Cardiac muscle cell (in vitro differentiated cells and primary cell): ENCODE measurements around the gene USP4. TPM values are rescaled to one million over a fixed set of nuclear protein-coding genes. Genes with fewer than 3 reads are reported as not detected.
"Not testable (repeated sequence)": the region's sequence is repeated elsewhere in the genome, so short reads cannot be mapped to it uniquely, and the experiment has no call there.

Source experiments
- DNase-seq, 2 donors: peaks; one replicate each; pipeline versions ENCODE4 v3.0.0 to v3.0.0-alpha.2; 2010 to 2017; ENCODE audit warnings: low read depth in 1 of 2, low spot score in 1 of 2
- H3K27ac ChIP-seq: fragments of 200-600 bp; sonication (generic); 2 replicates; pipeline ENCODE4 v1.5.1; 2016
- H3K27me3 ChIP-seq: fragments of 200-600 bp; sonication (generic); 2 replicates; pipeline ENCODE4 v1.6.0; 2016; ENCODE audit warnings: control low read depth
- H3K36me3 ChIP-seq: fragments of 200-600 bp; sonication (generic); 2 replicates; pipeline ENCODE4 v1.5.1; 2016; ENCODE audit warnings: control low read depth
- H3K4me1 ChIP-seq: fragments of 200-600 bp; sonication (generic); 2 replicates; pipeline ENCODE4 v1.8.1; 2017; ENCODE audit warnings: low read depth, mild to moderate bottlenecking, mixed run types
- H3K4me3 ChIP-seq: fragments of 200-600 bp; sonication (generic); 2 replicates; pipeline ENCODE4 v1.5.1; 2016; ENCODE audit warnings: mild to moderate bottlenecking
- H3K9me3 ChIP-seq: fragments of 200-600 bp; sonication (generic); 2 replicates; pipeline ENCODE4 v1.5.1; 2017; ENCODE audit warnings: low read depth, mild to moderate bottlenecking, control low read depth
- CTCF ChIP-seq: IDR thresholded peaks from 2 replicates; pipeline ENCODE4 v1.5.1; 2012; ENCODE audit warnings: low read depth, mild to moderate bottlenecking, low read length
- polyA plus RNA-seq: library from polyadenylated mRNA; unstranded; fragments of >200 nt; fragmentation: Nextera tagmentation; extraction: Ambion mirVana; gene quantifications from 2 replicates; pipeline ENCODE4 v1.2.1, GENCODE V29; 2016
- total RNA-seq: library from RNA; depleted of rRNA; stranded (reverse); fragments of >200 nt; gene quantifications from 2 replicates; pipeline ENCODE4 v1.2.3, GENCODE V29; 2016

USP4 gene
- total and polyA plus RNA-seq, 2 experiments from 2014 or later, result 22.7 to 30.1 TPM

DNA sequence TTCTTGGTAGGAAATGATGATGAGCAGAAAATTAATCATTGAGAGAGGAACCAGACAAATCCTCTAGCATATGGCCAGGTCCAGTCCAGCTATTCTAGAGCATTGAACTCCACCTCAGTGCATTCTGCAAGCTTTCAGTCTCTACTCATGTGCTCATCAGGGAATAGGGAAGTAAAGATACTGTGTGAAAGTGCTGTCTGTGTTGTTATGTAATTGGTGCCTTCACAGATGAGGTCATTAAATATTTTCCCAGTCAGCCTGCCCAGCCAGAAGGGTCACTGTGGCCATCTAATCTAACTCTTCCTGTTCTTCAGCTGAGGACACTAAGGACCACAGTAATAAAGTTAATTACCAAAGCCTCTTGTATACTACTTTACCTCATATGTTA, 91.0 kb downstream of the USP4 start:
- no peak for TF ChIP-seq CTCF
- DNase-seq, result peak in 1 of 2 donors; percentile 36

GRCh38 chr3:49244581-49245205, 95.2 kb downstream of the USP4 start:
- H3K4me1 ChIP-seq, result no peaks in the 10 kb centered on the region
- no peaks in the 10 kb centered on the region for H3K36me3 ChIP-seq
- no peak overlapping the region for H3K27ac ChIP-seq
- no peaks in the 10 kb centered on the region for H3K27me3 ChIP-seq
- H3K4me3 ChIP-seq, result no peak overlapping the region
- TF ChIP-seq CTCF, result no peak
- no peaks in the 10 kb centered on the region for H3K9me3 ChIP-seq
- no peak for DNase-seq

More for the DNA sequence above, 91.0 kb downstream of the USP4 start:
- Histone ChIP-seq H3K27ac (no peak overlapping the region), H3K36me3 (no peaks in the 10 kb centered on the region), H3K4me1 (no peaks in the 10 kb centered on the region), H3K9me3 (no peaks in the 10 kb centered on the region), H3K27me3 (no peaks in the 10 kb centered on the region), H3K4me3 (no peak overlapping the region)

DNA sequence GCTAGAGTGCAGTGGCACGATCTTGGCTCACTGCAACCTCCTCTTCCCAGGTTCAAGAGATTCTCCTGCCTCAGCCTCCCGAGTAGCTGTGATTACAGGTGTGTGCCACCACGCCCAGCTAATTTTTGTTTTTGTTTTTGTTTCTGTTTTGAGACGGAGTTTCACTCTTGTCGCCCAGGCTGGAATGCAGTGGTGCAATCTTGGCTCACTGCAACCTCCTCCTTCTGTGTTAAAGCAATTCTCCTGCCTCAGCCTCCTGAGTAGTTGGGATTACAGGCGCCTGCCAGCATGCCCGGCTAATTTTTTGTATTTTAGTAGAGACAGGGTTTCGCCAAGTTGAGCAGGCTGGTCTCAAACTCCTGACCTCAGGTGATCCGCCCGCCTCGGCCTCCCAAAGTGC, 99.8 kb downstream of the USP4 start:
- H3K27ac ChIP-seq, H3K4me3 ChIP-seq, H3K27me3 ChIP-seq, H3K36me3 ChIP-seq, H3K9me3 ChIP-seq, DNase-seq, H3K4me1 ChIP-seq: not testable (repeated sequence)

DNA sequence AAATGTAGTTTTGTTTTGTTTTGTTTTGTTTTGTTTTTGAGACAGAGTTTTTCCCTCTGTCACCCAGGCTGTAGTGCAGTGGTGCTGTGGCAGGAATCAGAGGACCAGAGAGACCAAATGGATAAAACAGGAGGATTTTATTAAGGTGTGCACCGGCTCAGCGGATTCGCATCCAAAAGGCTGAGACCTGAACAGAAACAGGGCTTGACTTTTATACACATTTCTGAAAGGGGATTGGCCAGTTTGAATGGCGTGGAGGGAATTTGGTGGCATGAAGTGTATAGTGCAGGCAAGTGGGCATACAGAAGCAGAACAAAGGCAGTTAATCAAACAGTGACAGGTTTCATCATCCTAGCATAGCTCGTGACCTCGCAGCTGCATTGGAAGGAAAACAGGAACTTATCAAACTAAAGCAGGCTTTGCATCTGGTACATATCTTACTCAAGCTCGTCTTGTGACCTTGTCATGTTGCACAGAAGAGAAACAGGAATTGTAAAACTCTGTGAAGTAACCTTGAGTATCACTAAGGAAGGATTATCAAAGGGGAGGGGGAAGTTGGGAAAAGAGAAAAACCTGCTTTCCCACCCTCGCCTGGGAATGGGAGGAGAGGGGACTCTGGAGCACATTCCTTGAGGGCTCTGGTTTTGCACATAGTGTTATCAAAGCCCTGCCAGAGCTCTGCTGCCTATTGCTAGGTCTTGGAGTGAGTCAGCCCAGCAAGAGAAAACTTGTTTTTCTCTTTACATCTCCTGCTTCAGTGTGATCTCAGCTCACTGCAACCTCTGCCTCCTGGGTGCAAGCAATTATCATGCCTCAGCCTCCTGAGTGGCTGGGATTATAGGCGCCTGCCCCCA, 101.4 kb downstream of the USP4 start:
- no peak overlapping the region for H3K4me3 ChIP-seq
- no peaks in the 10 kb centered on the region for H3K27me3 ChIP-seq
- no peaks in the 10 kb centered on the region for H3K36me3 ChIP-seq
- peak; percentile 20 to 92 for DNase-seq
- no peaks in the 10 kb centered on the region for H3K9me3 ChIP-seq
- no peaks in the 10 kb centered on the region for H3K4me1 ChIP-seq
- peak overlapping the region; percentile 80 for H3K27ac ChIP-seq
- no peak for TF ChIP-seq CTCF

- H3K27ac ChIP-seq, result no peak overlapping the region
- no peak for DNase-seq
Measured at GRCh38 chr3:49237344-49237743, 102.5 kb downstream of the USP4 start.

More at GRCh38 chr3:49237344-49237743, 102.5 kb downstream of the USP4 start:
- Histone ChIP-seq H3K36me3 (no peaks in the 10 kb centered on the region), H3K4me1 (no peaks in the 10 kb centered on the region), H3K9me3 (no peaks in the 10 kb centered on the region), H3K27me3 (no peaks in the 10 kb centered on the region), H3K4me3 (no peak overlapping the region)
- TF ChIP-seq CTCF, result no peak
